SK-N-MC (cell line): ENCODE data around the gene AKT1S1.

ENCODE experiments used
- EZH2 ChIP-seq: fragments of 200-600 bp; sonication (generic); IDR thresholded peaks from one replicate; pipeline ENCODE4 v1.6.1; 2017; ENCODE audit warnings: antibody characterized with exemption
- FOXP2 ChIP-seq: optimal IDR thresholded peaks from 2 replicates; pipeline ENCODE3; 2011; ENCODE audit warnings: mild to moderate bottlenecking, moderate library complexity; ENCODE audit not compliant: insufficient read depth; ENCODE audit errors: extremely low read length, control extremely low read depth
- POLR2AphosphoS5 ChIP-seq: IDR thresholded peaks from 2 replicates; pipeline ENCODE4 v1.6.1; 2012; ENCODE audit warnings: mild to moderate bottlenecking, low read depth, low read length, borderline replicate concordance

DNA sequence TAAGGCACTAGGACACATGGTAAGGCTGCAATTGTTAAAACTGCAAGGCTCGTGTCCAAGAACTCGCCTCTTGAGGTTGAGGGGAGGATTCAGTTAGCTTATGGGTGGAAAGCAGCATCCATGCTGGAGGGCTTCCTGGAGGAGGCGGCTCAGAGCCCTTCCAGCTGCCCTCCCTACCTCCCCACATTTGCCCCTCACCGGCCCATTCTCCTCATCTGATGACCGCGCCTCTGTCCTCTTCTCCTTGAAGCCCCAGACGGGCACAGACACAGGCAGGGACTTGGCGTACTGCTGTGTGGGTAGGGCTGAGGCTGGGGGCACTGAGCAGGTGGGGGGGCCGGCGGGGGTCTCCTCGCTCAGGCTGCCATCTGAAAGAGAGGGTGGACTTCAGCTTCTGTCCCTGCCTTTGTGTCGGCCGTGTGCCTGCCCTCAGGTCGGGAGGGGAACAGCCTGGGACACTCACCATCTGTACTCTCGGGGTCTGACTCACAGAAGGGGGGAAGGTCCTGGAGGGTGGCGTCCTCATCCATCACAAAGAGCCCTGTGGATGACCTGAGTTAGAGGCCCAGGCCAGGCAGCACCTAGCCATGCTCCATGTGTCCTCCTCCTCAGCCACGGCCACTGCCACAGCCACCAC, 5.7 kb downstream of the AKT1S1 start:
- TF ChIP-seq POLR2AphosphoS5 (no peak), EZH2 (no peak), FOXP2 (no peak)
